GM19468 (cell line): Measurements from ENCODE around the gene MED13L.

Source experiments
- ATAC-seq: cut with Tn5 transposase; IDR thresholded peaks from one replicate; pipeline ENCODE4 v1.9.1; 2021; ENCODE audit warnings: mild to moderate bottlenecking, moderate library complexity, moderate number of reproducible peaks; ENCODE audit not compliant: unreplicated experiment; ENCODE audit errors: extremely low read depth

The MED13L gene

DNA sequence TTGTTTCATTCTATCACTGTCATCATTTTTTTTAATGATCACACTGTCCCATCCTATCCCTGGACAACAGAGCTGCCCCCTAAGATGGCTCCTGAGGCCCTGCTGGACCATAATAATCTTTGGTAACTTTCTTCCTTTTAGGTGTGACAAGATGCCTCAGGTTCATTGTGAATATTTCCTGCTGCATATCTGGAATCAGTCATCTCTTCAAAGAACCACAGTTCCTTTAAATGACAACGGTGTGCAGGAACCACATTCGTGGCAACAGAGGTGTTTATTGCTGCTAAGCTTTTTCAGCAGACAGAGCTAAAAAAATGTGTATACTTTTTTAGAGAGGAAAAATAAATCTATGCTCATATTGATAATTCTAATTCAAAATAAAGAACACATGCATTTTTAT lies 312.9 kb downstream of the MED13L start:
- ATAC-seq: no peak

DNA sequence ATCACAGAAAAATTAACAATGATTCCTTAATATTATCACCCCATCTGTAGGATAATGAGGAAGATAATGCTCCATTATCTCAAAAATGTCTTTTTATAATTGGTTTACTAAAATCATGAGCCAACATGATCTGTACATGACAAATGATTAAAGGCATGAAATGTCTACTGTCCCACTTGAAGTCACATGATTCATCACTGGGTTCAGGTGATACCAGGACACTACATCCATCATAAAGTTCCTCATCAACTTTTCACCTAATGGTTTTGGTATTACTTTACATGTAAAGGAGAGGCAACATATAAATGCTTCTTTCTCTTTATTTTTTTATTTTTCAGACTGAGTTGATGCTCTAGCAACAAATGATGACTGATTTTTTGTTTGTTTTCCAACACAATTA lies 313.3 kb downstream of the MED13L start:
- no peak for ATAC-seq

DNA sequence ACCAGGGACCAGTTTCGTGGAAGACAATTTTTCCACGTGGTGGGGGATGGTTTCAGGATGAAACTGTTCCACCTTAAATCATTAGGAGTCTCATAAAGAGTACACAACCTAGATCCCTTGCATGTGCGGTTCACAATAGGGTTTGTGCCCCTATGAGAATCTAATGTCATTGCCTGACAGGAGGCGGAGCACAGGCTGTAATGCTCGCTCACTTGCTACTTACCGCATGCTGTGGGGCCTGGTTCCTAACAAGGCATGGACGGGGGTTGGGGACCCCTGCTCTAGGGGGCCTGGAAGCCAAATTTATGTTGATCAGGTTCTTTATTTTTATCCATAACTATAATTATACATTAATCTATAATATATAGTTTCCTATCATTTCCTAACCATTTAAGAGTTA lies 315.3 kb downstream of the MED13L start:
- no peak for ATAC-seq

DNA sequence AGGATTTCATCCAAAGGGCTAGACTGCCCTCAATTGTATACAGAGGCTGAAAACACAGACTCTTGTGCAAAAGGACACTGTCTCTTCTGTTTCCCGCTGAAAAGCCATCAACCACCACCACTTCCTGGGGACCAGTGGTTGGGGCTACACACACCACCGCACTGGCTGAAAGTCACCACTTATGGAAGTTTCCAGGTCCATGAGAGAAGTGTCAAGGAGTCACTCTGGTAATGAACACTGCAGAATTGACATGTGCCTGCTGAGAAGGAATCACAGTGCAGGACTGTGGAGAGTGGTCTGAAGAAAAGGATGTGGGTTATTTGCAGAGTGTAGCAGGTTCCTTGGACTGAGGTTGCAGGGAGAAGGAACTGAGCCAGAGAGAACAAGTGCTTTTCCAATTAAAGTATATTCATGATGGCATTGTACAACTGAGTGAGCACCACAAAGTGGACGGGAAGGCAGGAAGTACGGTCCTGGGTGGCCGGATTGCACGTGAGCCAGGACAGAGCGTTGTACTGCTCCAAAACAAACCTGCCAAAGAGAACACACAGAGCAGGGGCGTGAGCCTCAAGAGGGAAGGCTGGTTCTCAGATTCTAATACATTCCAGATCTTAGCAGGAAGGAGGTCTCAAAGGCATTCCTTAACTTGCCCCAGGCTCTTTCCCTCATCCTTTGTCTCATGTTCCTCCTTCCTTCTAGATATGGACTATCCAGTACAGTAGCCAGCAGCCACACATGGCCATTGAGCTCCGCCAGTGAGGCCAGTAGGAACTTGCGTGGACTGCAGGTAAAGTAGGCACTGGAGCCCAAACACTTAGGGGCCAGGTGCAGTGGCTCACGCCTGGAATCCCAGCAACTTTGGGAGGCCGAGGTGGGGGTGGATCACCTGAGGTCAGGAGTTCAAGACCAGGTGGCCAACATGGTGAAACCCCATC lies 316.4 kb downstream of the MED13L start:
- no peak for ATAC-seq

DNA sequence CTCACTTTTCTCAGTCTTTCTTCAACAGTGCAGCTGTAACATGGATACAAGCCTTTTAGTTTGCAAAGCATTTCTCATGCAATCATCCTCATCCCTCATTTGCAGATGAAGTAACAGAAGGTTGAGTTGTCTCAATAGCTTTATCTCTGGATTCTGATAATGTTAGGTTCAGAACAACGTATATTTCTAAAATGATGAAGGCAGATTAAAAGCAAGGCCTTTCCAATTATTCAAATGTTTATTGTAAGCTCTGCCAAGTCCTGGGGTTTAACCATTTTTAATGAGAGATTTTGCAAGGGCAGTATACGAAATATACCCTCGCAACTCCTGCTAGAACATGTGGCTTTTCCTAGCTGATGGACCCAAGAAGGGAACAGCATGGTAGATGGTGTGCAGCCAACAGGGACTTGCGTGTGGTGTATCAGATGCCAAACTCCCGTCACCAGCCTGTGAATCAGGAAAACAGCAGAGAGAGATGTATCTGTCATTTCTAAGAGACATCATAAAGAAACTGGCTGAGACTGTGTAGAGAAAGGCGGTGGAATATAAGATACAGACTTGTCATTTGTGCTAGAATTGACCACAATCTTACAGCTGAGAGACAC lies 319.7 kb downstream of the MED13L start:
- ATAC-seq: no peak

DNA sequence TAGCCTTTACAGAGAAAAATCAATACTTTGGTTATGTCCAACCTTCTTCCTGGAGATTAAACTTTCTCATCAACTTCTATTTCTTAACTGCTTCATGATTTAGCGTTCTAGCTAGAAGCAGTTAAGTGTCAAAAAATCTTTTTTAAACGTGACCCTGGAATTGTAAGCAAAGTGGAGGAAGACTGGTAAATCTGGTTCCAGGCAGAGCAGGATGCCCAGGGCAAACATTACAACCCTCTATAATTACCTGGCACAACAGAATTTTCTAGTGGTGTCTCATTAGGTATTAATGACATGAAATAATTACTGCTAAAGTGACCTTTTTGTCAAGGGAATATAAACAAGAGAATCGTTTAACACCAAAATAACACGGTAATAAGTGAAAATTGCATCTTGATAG lies 320.8 kb downstream of the MED13L start:
- ATAC-seq: no peak

DNA sequence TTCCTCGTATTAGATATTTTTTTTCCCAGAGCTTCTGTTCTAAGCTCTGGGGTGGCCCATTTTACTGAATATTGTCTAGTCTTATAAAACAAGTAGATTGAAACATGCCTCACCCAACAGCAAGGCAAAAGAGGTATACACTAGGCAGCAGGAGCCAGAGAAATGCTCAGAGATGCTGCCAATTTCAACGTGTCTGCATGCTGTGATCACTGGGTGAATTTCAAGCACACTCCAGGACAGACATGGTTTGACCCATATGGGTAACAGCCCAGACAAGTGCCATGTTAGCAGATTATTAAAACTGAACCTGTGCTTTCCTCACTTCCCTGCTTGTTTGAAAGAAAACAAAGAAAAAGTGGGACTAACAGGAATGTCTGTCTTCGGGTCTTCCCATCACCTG lies 321.3 kb downstream of the MED13L start:
- no peak for ATAC-seq

DNA sequence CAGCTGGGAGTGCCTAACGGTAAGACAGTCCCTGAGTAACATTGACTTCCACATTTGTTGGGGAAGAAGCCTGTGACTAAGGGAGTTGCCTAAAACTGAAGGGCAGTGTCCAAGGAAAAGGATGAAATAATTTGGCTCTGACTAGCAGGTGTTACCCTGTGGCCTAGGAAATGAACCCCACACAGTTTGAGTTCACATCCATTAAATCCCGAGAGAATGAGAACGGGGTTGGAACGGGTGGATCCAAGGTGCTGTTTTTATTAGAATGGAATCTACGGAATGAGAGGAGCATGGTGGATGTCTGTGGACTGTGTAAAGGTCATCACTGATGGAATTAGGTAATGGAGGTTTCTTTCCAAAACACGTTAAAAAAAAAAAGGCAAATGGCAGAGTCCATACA lies 324.0 kb downstream of the MED13L start:
- no peak for ATAC-seq

DNA sequence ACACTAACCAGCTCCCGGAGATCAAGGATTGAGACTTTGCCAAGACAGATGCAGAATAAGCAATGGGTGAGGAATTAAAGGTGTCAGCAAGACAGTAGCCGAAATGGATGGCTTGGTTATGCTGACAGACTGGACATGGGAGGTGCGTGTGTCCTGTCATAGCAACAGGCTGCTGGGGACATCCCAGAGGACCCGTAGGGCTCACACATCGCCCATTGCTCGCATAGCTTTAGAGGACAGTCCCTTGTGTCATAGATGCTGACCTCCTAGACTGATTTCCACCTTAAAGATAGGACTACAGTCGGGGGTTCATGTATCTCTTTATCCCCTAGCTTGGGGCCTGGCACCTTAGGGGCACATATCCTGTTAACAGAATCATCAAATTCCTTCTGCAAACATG lies 324.5 kb downstream of the MED13L start:
- ATAC-seq: no peak

DNA sequence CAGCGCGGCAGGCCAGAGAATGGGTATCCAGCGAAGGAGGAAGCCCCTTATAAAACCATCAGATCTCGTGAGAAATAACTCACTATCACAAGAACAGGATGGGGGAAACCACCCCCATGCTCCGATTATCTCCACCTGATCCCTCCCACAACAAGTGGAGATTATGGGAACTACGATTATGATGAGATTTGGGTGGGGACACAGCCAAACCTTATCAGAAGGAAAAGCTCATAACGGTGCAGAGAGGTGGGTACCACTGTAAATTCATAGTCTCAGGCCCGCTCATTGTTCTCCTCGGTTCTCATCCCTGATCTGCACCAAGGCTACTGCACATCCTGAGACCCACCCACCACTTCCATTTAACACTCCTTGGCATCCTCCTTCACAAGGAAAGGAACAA lies 326.5 kb downstream of the MED13L start:
- ATAC-seq: no peak

DNA sequence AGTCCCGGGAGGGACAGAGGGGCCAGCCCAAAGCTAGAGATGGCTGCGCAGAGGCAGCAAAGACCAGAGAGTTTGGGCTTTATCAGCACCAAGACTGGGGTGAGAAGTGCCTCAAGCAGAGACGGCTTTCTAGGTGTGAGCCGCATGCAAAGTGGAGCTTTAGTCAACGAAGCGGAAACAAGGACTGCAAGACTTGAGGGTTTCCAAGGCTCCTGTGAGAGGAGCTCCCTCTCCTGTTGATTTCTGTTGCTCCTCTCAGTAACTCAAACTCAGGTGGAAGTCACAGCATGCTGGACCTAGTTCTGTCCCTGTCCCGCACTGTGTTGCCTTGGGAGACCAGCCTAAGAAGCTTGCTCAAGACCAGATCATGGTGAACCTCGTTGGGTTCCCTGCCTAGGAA lies 327.8 kb downstream of the MED13L start:
- ATAC-seq: no peak

DNA sequence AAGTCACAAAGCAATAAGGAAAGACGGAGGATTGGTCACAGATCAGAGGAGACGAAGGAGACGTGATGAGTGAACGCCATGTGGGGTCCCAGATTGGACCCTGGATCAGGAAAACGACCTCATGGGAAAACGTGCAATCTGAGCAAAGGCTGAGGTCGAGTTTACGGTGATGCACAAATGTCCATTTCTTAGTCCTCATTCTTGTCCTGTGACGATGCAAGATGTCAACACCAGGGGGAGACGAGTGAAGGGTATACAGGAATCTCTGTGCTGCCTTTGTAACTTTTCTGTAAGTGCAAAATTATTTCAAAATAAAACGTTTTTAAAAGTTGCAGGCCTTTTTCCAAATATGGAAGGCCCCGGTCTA lies 329.8 kb downstream of the MED13L start:
- no peak for ATAC-seq

DNA sequence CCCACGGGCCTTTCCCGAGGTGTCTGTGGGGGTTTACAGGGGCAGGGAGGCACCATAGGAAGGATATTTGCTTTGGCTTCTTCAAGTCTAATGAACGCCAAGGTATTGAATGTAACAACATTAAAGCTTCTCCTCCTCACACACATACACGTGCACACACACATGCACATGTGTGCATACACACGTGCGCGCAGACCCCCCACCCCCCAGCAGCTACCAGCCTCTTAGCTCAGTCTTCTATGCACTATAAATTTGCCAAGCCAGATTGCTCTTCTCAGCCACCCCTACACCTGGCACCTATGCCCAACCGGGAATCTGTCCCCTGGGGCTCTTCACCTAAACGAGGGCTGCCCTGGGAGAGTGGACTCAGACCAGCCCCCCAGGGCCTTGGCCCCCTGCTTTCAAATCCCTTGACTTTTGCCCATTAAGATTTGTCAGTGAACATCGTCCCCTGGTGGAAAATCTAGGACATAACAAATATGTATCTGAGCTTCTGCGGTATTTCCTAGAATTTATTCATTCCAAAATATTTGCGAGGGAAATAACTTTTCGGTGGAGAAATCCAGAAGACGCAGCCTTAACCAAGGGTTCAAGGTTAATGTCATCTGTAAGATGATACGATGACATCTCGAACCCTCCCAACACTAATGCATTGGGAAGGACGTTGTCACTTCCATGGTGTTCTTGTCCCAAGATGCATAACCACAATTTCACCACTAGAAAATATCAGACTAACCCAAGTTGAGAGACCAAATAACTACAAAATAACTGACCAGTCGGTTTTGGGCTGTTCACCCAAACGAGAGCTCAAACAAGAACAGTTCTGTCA lies 330.4 kb downstream of the MED13L start:
- no peak for ATAC-seq

DNA sequence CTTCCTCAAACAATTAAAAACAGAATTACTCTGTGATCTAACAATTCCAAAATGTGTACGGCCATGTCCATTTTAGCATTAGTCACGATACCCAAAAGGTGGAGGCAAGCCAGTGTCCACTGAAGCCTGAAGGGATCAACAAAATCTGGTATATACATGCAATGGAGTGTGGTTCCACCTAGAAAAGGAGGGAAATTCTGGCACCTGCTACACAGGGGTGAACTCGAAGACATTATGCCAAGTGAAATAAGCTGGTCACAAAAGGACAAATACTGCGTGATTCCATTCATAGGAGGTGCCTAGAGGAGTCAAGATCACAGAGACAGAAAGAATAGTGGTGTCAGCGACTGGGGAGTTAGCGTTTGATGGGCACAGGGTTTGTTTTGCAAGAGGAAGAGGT lies 331.4 kb downstream of the MED13L start:
- no peak for ATAC-seq

DNA sequence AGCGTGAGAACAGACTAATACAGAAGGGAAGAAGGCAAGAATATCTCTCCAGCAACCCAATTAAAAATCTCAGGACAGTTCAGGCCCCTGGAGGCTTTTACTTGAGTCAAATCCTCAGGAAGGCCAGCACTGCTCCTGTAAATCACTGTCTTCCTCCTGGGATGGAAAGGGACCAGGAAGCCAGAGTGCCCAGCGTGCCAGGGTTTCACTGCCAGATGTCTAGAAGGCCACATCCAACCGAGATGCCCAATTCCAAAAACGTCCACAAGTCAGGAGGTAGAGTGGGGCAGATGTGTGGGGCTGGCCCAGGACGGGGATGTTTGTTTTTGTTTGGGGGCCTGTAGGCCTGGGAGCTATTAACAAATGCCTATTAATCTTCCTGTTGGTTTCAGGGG lies 332.0 kb downstream of the MED13L start:
- ATAC-seq: no peak

DNA sequence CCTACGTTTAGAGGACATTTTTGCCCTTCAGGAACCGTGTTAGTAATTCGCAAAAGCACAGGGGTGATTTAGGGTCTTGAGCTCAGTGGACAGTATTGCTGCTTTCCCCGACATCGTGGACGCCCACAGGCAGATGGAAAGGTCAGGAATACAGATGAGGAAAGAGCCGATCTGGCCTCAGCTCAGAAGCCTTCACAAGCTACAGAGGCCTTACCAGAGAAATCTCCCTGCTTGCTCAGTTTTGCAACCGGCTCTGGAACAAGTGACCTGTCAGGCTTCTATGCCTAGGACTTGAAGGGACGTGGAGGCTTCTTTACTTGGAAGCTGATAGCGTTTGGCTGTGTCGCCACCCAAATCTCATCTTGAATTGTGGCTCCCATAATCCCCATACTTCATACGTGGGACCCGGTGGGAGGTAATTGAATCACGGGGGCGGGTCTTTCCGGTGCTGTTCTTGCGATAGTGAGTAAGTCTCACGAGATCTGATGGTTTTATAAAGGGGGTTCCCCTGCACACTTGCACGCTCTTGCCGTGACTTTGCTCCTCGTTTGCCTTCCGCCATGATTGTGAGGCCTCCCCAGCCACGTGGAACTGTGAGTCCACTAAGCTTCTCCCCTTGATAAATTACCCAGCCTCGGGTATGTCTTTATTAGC lies 332.5 kb downstream of the MED13L start:
- ATAC-seq: no peak

DNA sequence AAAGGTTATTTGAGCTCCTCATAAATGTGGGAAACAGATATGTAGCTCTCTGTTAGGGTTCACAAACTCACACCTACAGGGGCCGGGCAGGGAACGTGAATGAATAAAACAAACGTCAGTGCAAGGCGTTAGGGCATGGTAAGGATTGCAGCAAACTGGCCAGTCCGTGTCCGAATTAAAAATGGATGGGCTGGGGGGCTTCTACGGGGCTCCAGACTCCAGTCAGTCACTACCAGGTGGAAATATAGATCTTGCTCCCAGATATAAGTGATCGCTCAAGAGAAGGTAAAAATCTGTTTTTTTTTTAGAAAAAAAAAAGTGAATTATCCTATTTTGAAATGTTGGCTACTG lies 333.1 kb downstream of the MED13L start:
- no peak for ATAC-seq

DNA sequence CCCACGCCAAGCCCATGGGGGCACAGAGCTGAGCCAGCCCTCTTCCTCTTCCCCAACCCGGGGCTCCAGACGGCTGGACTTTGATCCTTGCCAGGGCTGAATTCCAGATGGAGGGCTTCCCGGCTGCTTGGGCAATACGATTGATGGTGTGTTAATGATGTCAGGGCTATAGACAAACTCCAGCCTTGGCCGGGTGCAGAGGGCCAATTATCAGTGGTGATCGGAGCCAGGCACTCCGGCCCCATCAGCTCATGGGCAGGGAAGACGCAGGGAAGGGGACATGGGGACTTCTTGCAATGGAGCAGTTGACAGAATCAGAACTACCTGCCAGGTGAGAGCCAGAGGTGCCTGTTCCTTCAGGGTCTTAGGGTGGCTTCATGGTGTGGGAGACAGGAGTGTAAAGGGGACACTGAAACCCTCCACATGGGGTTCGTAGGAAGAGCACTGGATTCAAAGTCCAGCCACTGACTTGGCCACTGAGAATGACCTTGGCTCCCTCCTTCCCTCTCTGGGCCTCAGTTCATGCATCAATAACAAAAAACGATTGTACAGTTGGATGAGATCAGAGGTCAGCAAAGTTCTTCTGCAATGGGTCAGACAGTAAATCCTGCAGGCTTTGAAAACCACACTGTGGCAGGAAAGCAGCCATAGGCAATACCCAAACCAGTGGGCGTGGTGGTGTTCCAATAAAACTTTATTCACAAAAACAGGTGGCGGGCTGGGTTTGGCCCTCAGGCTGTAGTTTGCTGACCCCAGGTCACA lies 333.7 kb downstream of the MED13L start:
- no peak for ATAC-seq

DNA sequence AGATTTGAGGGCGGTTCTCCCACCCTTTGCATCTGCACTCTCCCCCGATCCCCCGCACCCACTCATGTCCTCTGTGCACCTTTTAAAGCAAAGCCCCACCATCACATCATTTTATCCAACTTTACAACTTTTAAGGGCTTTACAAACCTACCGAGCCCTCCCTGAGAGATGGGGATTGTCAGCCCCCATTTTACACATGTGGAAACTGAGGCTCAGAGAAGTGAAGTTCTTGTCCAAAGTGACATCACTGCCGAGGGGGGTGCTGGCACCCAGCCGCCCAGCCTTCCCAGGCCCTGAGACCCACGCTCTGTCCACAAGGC lies 334.2 kb downstream of the MED13L start:
- no peak for ATAC-seq

DNA sequence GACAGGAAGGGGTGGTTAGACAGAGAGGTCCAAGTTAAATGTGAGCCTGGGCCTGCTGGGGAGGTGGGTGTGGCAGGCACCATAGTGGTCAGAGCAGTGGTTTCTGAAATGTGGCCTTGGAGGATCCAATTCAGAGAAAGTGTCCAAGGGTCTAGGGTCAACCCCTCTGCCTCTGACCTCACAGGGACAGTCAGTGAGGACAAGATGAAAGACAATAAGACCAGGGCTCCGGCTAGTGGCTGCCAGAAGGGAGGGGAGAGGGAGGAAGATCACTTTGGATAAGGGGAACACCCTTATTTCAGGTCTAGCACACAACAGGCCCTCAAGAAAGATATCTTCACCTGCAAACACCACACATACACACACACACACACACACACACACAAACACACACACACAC lies 335.1 kb downstream of the MED13L start:
- ATAC-seq: no peak
